K562 (cell line): ENCODE measurements around the gene CREB3L4. TPM values are rescaled to one million over a fixed set of nuclear protein-coding genes. Genes with fewer than 3 reads are reported as not detected.

Experiments used
- AFF4 ChIP-seq: sonication (generic); formaldehyde crosslinking; IDR thresholded peaks from 2 replicates; pipeline ENCODE4 v1.8.0; 2023; ENCODE audit warnings: mild to moderate bottlenecking, missing genetic modification reagents
- ATF7 ChIP-seq: fragments of 450-650 bp; IDR thresholded peaks from 2 replicates; pipeline ENCODE4 v1.7.1; 2014; ENCODE audit warnings: mild to moderate bottlenecking, moderate library complexity
- ELF1 ChIP-seq: fragments of 200-800 bp; sonication (Bioruptor generic); IDR thresholded peaks from 2 replicates; pipeline ENCODE4 v1.6.1; 2016; ENCODE audit warnings: missing genetic modification characterization, missing compliant biosample characterization
- ELF4 ChIP-seq: fragments of 450-650 bp; formaldehyde crosslinking; IDR thresholded peaks from 2 replicates; pipeline ENCODE4 v1.4.0; 2022; ENCODE audit warnings: missing genetic modification characterization
- GABPA ChIP-seq: fragments of 200-800 bp; sonication (Bioruptor generic); conservative IDR thresholded peaks from 2 replicates; pipeline ENCODE4 v1.6.1; 2016; ENCODE audit warnings: low read depth, missing genetic modification characterization, missing compliant biosample characterization
- HMGN3 ChIP-seq: IDR thresholded peaks from 2 replicates; pipeline ENCODE4 v1.6.1; 2011; ENCODE audit warnings: borderline replicate concordance, low read depth, mild to moderate bottlenecking, mixed read lengths, low read length; ENCODE audit not compliant: insufficient read length; ENCODE audit errors: extremely low read depth
- ID3 ChIP-seq, 2 experiments: fragments of 250-450 bp in 1 of 2; fragments of 450-650 bp in 1 of 2; sonication (Bioruptor Pico) in 1 of 2; IDR thresholded peaks; 2 replicates each; pipeline versions ENCODE4 v1.6.1 to v1.8.0; 2016 to 2021; ENCODE audit warnings: mild to moderate bottlenecking in 2 of 2, moderate library complexity in 2 of 2, missing compliant biosample characterization in 1 of 2, missing genetic modification characterization in 1 of 2
- MYNN ChIP-seq, 2 experiments: sonication (generic); formaldehyde crosslinking in 1 of 2; IDR thresholded peaks; 2 replicates each; pipeline versions ENCODE4 v1.5.0 to v1.6.1; 2016 to 2020; ENCODE audit warnings: antibody characterized with exemption in 1 of 2, missing genetic modification reagents in 1 of 2
- NFXL1 ChIP-seq: fragments of 450-650 bp; formaldehyde crosslinking; IDR thresholded peaks from 2 replicates; pipeline ENCODE4 v1.4.0; 2021; ENCODE audit warnings: mild to moderate bottlenecking
- POLR2AphosphoS2 ChIP-seq: IDR thresholded peaks from 2 replicates; pipeline ENCODE4 v1.6.1; 2012; ENCODE audit warnings: low read length, improper control_type of control experiment
- SAP30 ChIP-seq: fragments of 200-600 bp; sonication (generic); IDR thresholded peaks from 2 replicates; pipeline ENCODE4 v1.6.1; 2012; ENCODE audit warnings: borderline replicate concordance, low read depth, mild to moderate bottlenecking, moderate library complexity, low read length, control low read depth, inconsistent platforms; ENCODE audit not compliant: insufficient read depth, poor library complexity, severe bottlenecking
- USF1 ChIP-seq: sonication (generic); formaldehyde crosslinking; IDR thresholded peaks from 2 replicates; pipeline ENCODE4 v1.9.0; 2022; ENCODE audit warnings: mild to moderate bottlenecking, missing genetic modification reagents
- VEZF1 ChIP-seq: fragments of 200-800 bp; sonication (Bioruptor generic); IDR thresholded peaks from 2 replicates; pipeline ENCODE4 v1.6.1; 2017; ENCODE audit warnings: missing genetic modification characterization, missing compliant biosample characterization
- ZBTB26 ChIP-seq: fragments of 450-650 bp; formaldehyde crosslinking; IDR thresholded peaks from 2 replicates; pipeline ENCODE4 v1.4.0; 2022; ENCODE audit warnings: missing genetic modification characterization
- ZNF143 ChIP-seq: sonication (generic); formaldehyde crosslinking; IDR thresholded peaks from 2 replicates; pipeline ENCODE4 v1.9.0; 2022; ENCODE audit warnings: mild to moderate bottlenecking, missing genetic modification reagents
- ZNF217 ChIP-seq: sonication (generic); formaldehyde crosslinking; IDR thresholded peaks from 2 replicates; pipeline ENCODE4 v1.8.0; 2022; ENCODE audit warnings: mild to moderate bottlenecking, missing genetic modification reagents
- ZNF696 ChIP-seq: fragments of 250-450 bp; sonication (Bioruptor Pico); conservative IDR thresholded peaks from 2 replicates; pipeline ENCODE4 v1.4.0; 2020; ENCODE audit warnings: mild to moderate bottlenecking, moderate library complexity
- polyA plus RNA-seq, 8 experiments: library from polyadenylated mRNA; depleted of rRNA in 4 of 8; stranded (reverse) in 5 of 8; unstranded in 3 of 8; fragments of >200 nt; fragmentation: Nextera tagmentation in 2 of 8; fragmentation: Illumina TruSeq in 1 of 8; extraction: Ambion mirVana in 2 of 8; extraction: Trizol in 1 of 8; gene quantifications; 2 replicates each; pipeline versions ENCODE4 v1.2.1 to v1.2.3, GENCODE V29; 2011 to 2014; ENCODE audit warnings: inconsistent platforms in 1 of 8, missing spikeins in 1 of 8
- total RNA-seq, 7 experiments: library from RNA; depleted of rRNA in 6 of 7; stranded (reverse); fragments of >200 nt in 6 of 7; fragmentation: Illumina TruSeq in 2 of 7; extraction: Trizol in 2 of 7; gene quantifications; 2 replicates each; pipeline versions ENCODE4 v1.2.1 to v1.2.3, GENCODE V29; 2011 to 2021; ENCODE audit warnings: low replicate concordance in 1 of 7

CREB3L4 gene
- total and polyA plus RNA-seq, 9 of the 15 experiments (the other 6 are each of a cell fraction or from before 2014, with no cell fraction given) = 9.9 to 18.6 (median 13.9) TPM

- no peak for TF ChIP-seq ID3 (CRISPR knock-in tag; IDR thresholded peaks at IDR 0.05)
- TF ChIP-seq ID3 (tag; IDR thresholded peaks at IDR 0.05) = peak; percentile 71
- peak; percentile 78 for TF ChIP-seq VEZF1 (CRISPR knock-in tag)
- TF ChIP-seq ZNF143 = peak; percentile 99
- no peak for TF ChIP-seq ZNF696 (CRISPR knock-in tag)
- peak; percentile 62 for TF ChIP-seq HMGN3
- peak; percentile 93 for TF ChIP-seq ELF4
- TF ChIP-seq USF1 = no peak
- peak; percentile 69 for TF ChIP-seq SAP30
- TF ChIP-seq POLR2AphosphoS2 = peak; percentile 92
- TF ChIP-seq AFF4 (CRISPR knock-in tag) = 0 out of 2 replicates have a peak, but pooled peaks have one; percentile 26
- TF ChIP-seq NFXL1 (CRISPR knock-in tag) = no peak
- peak; percentile 93 for TF ChIP-seq ZBTB26 (CRISPR knock-in tag)
- TF ChIP-seq MYNN (IDR thresholded peaks at IDR 0.05) = 0 out of 2 replicates have a peak, but pooled peaks have one; percentile 14
- TF ChIP-seq MYNN (CRISPR knock-in tag; IDR thresholded peaks at IDR 0.05) = no peak
- TF ChIP-seq ZNF217 (CRISPR knock-in tag) = no peak
- peak; percentile 99 for TF ChIP-seq ELF1 (tag)
- TF ChIP-seq ATF7 = peak; percentile 65
- peak; percentile 97 for TF ChIP-seq GABPA (tag)
These were observed 9.4 kb upstream of the CREB3L4 start, which contains the start of gene CRTC2 (continued) for GRCh38 chr1:153958111-153958960.
